Hepatocyte (in vitro differentiated cells): ENCODE data around the gene ZGLP1. TPM values are rescaled to one million over a fixed set of nuclear protein-coding genes. Genes with fewer than 3 reads are reported as not detected.

Experiments used
- DNase-seq: peaks from one replicate; pipeline ENCODE4 v3.0.0-alpha.2; 2016; ENCODE audit warnings: low spot score
- H2AFZ ChIP-seq: fragments of 200-600 bp; sonication (generic); 2 replicates; pipeline ENCODE4 v1.6.0; 2016; ENCODE audit warnings: antibody characterized with exemption, mild to moderate bottlenecking
- H3K27ac ChIP-seq: fragments of 200-600 bp; sonication (generic); 2 replicates; pipeline ENCODE4 v1.5.1; 2016; ENCODE audit warnings: mild to moderate bottlenecking
- H3K27me3 ChIP-seq: fragments of 200-600 bp; sonication (generic); 2 replicates; pipeline ENCODE4 v1.6.1; 2016
- H3K36me3 ChIP-seq: fragments of 200-600 bp; sonication (generic); replicated peaks from 2 replicates; pipeline ENCODE4 v1.5.1; 2016; ENCODE audit warnings: low read depth; ENCODE audit not compliant: insufficient read depth
- H3K4me1 ChIP-seq: fragments of 200-600 bp; sonication (generic); 2 replicates; pipeline ENCODE4 v1.5.1; 2016; ENCODE audit warnings: mild to moderate bottlenecking, moderate library complexity; ENCODE audit not compliant: insufficient read depth
- H3K4me2 ChIP-seq: fragments of 200-600 bp; sonication (generic); 2 replicates; pipeline ENCODE4 v1.6.0; 2016
- H3K4me3 ChIP-seq: fragments of 200-600 bp; sonication (generic); 2 replicates; pipeline ENCODE4 v1.5.1; 2016; ENCODE audit warnings: mild to moderate bottlenecking
- H3K79me2 ChIP-seq: fragments of 200-600 bp; sonication (generic); 2 replicates; pipeline ENCODE4 v1.6.0; 2017; ENCODE audit warnings: mild to moderate bottlenecking
- H3K9me2 ChIP-seq: fragments of 200-600 bp; sonication (generic); replicated peaks from 2 replicates; pipeline ENCODE4 v1.6.0; 2017; ENCODE audit warnings: mild to moderate bottlenecking; ENCODE audit not compliant: insufficient read depth
- H3K9me3 ChIP-seq: fragments of 200-600 bp; sonication (generic); 2 replicates; pipeline ENCODE4 v1.5.1; 2016; ENCODE audit warnings: low read depth, mild to moderate bottlenecking
- H4K20me1 ChIP-seq: fragments of 200-600 bp; sonication (generic); 2 replicates; pipeline ENCODE4 v1.6.0; 2016; ENCODE audit warnings: mild to moderate bottlenecking; ENCODE audit not compliant: insufficient read depth, poor library complexity, severe bottlenecking
- EZH2 ChIP-seq: fragments of 200-600 bp; sonication (generic); IDR thresholded peaks from 2 replicates; pipeline ENCODE4 v1.6.1; 2016; ENCODE audit warnings: antibody characterized with exemption, mild to moderate bottlenecking, borderline replicate concordance
- EZH2phosphoT487 ChIP-seq: fragments of 200-600 bp; sonication (generic); IDR thresholded peaks from one replicate; pipeline ENCODE4 v1.6.1; 2018; ENCODE audit warnings: antibody characterized with exemption, mild to moderate bottlenecking, low read depth, moderate library complexity; ENCODE audit not compliant: unreplicated experiment, severe bottlenecking
- WGBS: methylation state at CpG from one replicate; pipeline ENCODE4 v1.1.6; 2016; ENCODE audit warnings: low lambda C conversion rate; ENCODE audit errors: missing lambda C conversion rate; 5-methylcytosine and 5-hydroxymethylcytosine counted together
- polyA plus RNA-seq: library from polyadenylated mRNA; unstranded; fragments of >200 nt; fragmentation: Nextera tagmentation; extraction: Ambion mirVana; gene quantifications from 2 replicates; pipeline ENCODE4 v1.2.1, GENCODE V29; 2016
- total RNA-seq: library from RNA; depleted of rRNA; stranded (reverse); fragments of >200 nt; gene quantifications from 2 replicates; pipeline ENCODE4 v1.2.3, GENCODE V29; 2014
- TF ChIP-seq, protein P1 (sequence below): fragments of 200-600 bp; sonication (generic); IDR thresholded peaks from 2 replicates; pipeline ENCODE4 v1.5.1; 2016; ENCODE audit warnings: antibody characterized with exemption, mild to moderate bottlenecking; ENCODE audit not compliant: poor library complexity

Gene ZGLP1
- total and polyA plus RNA-seq, 2 experiments from 2014 or later = 2.6 to 10.3 TPM

DNA sequence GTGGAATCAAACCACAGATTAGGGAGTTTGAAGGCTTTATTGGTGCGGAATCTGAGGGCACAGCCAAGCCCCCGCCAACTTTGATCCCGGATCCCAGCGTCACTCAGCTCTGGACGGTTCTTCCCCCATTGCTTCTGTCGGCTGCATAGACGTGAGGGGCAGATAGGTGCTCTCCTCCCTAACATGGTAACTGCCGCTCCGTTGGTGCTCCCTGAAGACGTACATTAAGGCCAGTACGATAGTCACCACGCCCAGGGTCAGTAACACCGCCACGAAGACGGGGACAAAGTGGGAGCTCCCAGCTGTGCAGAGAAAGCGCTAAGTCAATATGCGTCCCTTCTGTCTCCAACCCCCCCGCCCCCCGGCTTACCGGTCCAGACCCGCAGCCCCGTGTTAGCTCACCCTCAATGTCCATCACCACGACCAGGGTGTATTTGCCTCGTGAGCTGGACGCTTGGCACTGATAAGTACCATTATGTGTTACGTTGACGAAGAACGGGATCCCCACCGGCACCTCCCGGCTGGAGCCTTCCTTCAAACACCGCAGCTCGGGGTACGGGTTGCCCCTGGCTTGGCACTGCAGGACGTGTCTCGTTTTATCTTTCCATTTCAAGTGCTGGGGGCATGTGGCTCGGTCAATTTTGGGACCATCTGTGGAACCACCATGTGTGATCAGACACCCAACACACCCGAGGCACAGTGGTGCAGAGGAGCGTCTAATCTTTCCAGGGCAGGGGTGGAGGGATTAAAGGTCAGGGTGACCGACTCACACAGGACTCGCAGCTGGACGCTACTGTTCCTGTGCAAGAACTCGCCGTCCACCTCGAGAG is 24.4 kb upstream of the ZGLP1 start:
- Histone ChIP-seq H3K36me3 (no peaks in the 10 kb centered on the region), H4K20me1 (peaks cover 22% of the 10 kb centered on the region), H3K4me1 (peaks cover 8% of the 10 kb centered on the region), H3K9me3 (no peaks in the 10 kb centered on the region), H3K27me3 (no peaks in the 10 kb centered on the region), H3K79me2 (peaks cover 37% of the 10 kb centered on the region), H2AFZ (peak overlapping the region; percentile 27), H3K4me2 (peak overlapping the region; percentile 95), H3K9me2 (no peaks in the 10 kb centered on the region), H3K4me3 (peak overlapping the region; percentile 38), H3K27ac (peak overlapping the region; percentile 63)
- 4% methylated on average over 43 of the region's 44 CpGs for WGBS
- peak; percentile 38 for DNase-seq
- no peak for TF ChIP-seq EZH2phosphoT487
- no peak for TF ChIP-seq EZH2
- TF ChIP-seq, protein P1, sequence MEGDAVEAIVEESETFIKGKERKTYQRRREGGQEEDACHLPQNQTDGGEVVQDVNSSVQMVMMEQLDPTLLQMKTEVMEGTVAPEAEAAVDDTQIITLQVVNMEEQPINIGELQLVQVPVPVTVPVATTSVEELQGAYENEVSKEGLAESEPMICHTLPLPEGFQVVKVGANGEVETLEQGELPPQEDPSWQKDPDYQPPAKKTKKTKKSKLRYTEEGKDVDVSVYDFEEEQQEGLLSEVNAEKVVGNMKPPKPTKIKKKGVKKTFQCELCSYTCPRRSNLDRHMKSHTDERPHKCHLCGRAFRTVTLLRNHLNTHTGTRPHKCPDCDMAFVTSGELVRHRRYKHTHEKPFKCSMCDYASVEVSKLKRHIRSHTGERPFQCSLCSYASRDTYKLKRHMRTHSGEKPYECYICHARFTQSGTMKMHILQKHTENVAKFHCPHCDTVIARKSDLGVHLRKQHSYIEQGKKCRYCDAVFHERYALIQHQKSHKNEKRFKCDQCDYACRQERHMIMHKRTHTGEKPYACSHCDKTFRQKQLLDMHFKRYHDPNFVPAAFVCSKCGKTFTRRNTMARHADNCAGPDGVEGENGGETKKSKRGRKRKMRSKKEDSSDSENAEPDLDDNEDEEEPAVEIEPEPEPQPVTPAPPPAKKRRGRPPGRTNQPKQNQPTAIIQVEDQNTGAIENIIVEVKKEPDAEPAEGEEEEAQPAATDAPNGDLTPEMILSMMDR = no peak

DNA sequence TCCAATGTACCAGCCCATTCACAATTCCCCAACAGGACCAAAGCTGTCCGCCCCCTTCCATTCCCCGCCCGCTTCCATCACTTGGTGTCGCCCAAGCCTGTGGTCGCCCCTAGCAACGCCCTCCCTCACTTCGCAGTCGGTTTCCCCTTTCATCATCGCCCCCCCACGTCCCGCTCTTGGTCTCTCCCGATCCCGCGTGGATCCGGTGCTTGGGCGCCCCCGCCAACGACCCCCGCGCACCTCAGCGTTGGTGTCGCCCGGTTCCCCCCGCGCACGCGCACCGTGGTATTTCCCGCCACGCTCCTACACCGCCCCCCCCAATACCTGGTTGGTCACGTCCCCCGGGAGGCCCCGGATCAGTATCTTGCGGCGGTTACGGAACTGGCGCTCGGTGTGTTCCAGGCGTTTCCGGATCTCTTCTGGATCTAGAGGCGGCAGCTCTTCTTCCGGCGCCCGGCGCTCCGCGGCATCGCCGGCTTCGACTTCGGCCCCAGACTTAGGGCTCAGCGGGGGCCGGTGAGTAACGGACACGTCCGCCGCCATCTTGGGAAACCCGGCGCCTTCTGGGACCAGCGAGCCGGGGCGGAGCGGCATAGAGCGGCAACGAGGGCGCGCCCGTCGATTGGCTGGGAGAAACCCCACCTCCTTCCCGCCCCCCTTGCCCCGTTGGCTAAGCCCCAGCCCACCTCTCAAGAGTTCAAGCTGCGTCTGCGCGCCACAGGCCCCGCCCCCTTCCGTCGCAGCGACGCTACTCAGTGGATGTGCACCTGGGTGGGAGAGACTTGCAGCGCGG is 23.5 kb upstream of the ZGLP1 start, which contains the start of gene RAVER1:
RAVER1 (minus strand) TSS at position 565 of the 793 bp plus-strand sequence; CDS start at position 543, 22 bp downstream.
- DNase-seq = peak; percentile 100
- H3K4me2 ChIP-seq = peak within 1 kb of the TSS; percentile 95
- H3K27me3 ChIP-seq = no peaks in the 10 kb centered on the region
- no peaks in the 10 kb centered on the region for H3K9me3 ChIP-seq
- peaks cover 37% of the 10 kb centered on the region for H3K79me2 ChIP-seq
- TF ChIP-seq, protein P1 = no peak
- TF ChIP-seq EZH2 = no peak
- TF ChIP-seq EZH2phosphoT487 = no peak
- WGBS = under 1% methylated on average over 51 of the region's 82 CpGs
- no peaks in the 10 kb centered on the region for H3K36me3 ChIP-seq
- H2AFZ ChIP-seq = peak within 1 kb of the TSS; percentile 49
- H3K27ac ChIP-seq = peak within 1 kb of the TSS; percentile 93
- H3K9me2 ChIP-seq = no peaks in the 10 kb centered on the region
- H3K4me1 ChIP-seq = peaks cover 8% of the 10 kb centered on the region
- H4K20me1 ChIP-seq = peaks cover 22% of the 10 kb centered on the region
- peak within 1 kb of the TSS; percentile 80 for H3K4me3 ChIP-seq

DNA sequence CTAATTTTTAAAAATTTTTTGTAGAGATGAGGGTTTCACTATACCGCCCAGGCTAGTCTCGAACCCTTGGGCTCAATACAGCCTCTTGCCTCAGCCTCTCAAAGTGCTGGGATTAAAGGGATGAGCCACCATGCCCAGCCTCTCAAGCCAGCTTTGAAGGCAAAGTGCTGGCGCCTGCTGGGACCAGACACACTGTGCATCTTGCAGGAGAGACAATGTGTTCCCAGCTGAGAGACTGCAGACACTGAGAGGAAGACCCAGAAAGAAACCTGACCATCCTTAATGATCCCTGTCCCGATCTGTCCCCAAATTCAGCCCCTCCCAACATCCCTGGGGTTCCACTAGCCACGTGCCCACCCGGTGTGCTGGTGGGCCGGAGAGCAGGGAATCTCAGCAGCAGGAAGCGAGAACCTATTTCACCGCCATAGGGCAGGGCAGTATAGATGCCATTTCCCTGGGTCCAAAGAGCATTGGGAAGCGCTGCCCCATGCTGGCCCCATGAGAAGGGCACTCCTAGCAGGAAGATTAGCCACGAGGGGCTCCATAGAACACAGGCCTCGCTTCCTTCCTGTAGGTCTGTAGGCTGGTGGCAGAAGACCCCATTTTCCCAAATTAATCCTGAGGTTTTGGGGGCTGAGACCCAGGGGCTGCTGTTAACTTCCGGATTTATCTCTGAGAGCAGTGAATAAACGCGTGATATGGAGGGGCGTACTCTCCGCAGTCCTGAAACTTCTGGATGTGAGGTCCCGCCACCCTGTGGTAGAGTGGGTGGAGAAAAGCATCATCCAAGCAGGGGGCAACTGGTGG is 22.7 kb upstream of the ZGLP1 start:
- DNase-seq = peak; percentile 67
- Histone ChIP-seq H3K9me3 (no peaks in the 10 kb centered on the region), H3K27ac (peak overlapping the region; percentile 93), H3K27me3 (no peaks in the 10 kb centered on the region), H3K4me1 (peaks cover 8% of the 10 kb centered on the region), H3K9me2 (no peaks in the 10 kb centered on the region), H3K4me2 (peak overlapping the region; percentile 95), H4K20me1 (peaks cover 22% of the 10 kb centered on the region), H3K79me2 (peaks cover 42% of the 10 kb centered on the region), H3K36me3 (no peaks in the 10 kb centered on the region), H3K4me3 (peak overlapping the region; percentile 80), H2AFZ (peak overlapping the region; percentile 49)
- 41% methylated on average over 18 of the region's 18 CpGs for WGBS
- TF ChIP-seq, protein P1 = peak; percentile 4
- TF ChIP-seq EZH2phosphoT487 = no peak
